HFFc6 (cell line): ENCODE measurements around the gene CACNA1D. TPM values are rescaled to one million over a fixed set of nuclear protein-coding genes. Genes with fewer than 3 reads are reported as not detected.
"Not testable (repeated sequence)": the region's sequence is repeated elsewhere in the genome, so short reads cannot be mapped to it uniquely, and the experiment has no call there.

Experiments
- DNase-seq: peaks from one replicate; pipeline ENCODE4 v3.0.0-alpha.2; 2018
- H3K27ac Mint-ChIP-seq: 2 replicates; pipeline ENCODE4 v1.8.0; 2020; ENCODE audit warnings: mild to moderate bottlenecking, mixed read lengths
- H3K27me3 Mint-ChIP-seq: 2 replicates; pipeline ENCODE4 v1.8.0; 2021; ENCODE audit warnings: mild to moderate bottlenecking, moderate library complexity, mixed read lengths; ENCODE audit not compliant: insufficient read depth
- H3K36me3 Mint-ChIP-seq: 2 replicates; pipeline ENCODE4 v1.8.0; 2021; ENCODE audit warnings: low read depth, mixed read lengths
- H3K4me1 Mint-ChIP-seq: 2 replicates; pipeline ENCODE4 v1.8.0; 2020; ENCODE audit warnings: low read depth, mixed read lengths
- H3K4me3 Mint-ChIP-seq: 2 replicates; pipeline ENCODE4 v1.8.0; 2020; ENCODE audit warnings: mild to moderate bottlenecking, moderate library complexity, mixed read lengths
- H3K9me3 Mint-ChIP-seq: 2 replicates; pipeline ENCODE4 v1.8.0; 2020; ENCODE audit warnings: mild to moderate bottlenecking, mixed read lengths
- total RNA-seq, 6 experiments: library from RNA; stranded (reverse); fragmentation: NEBNext Ultra II Directional; extraction: Animal tissue kit (Norgen Biotek cat#: 25700); gene quantifications; 2 replicates in 1 of 6; 3 replicates in 5 of 6; pipeline ENCODE4 v1.2.3, GENCODE V29; 2021
- TF ChIP-seq, protein P1 (sequence below): fragments of 200-600 bp; sonication (generic); IDR thresholded peaks from 2 replicates; pipeline ENCODE4 v1.5.0; 2021; ENCODE audit warnings: antibody characterized with exemption, mild to moderate bottlenecking

Gene CACNA1D
- total RNA-seq, 6 experiments from 2014 or later = 0.09 TPM; not detected in 5

DNA sequence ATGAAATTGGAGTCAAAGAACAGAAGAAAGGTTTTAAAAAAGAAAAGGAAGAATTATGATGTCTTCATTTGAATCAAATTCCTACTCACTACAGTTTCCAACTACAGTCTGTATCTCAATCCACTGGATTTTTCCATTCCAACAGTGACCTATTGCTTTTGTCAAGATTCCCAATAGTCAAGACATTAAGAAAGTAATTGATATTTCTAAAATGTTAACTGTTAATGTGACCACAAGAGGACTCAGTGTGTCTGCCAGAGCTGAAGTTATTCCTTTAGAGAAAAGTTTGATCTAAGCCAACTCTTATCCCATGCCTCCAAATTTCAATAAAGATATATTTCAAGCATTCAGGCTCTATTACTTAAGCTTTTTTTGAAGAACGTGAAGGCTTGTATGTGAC lies 163.2 kb downstream of the CACNA1D start:
- Mint-ChIP-seq H3K4me1 (no peaks in the 10 kb centered on the region), H3K36me3 (no peaks in the 10 kb centered on the region), H3K4me3 (no peak overlapping the region), H3K27ac (no peak overlapping the region), H3K27me3 (peaks cover 3% of the 10 kb centered on the region; the same call in 1 of the 2 replicates), H3K9me3 (peaks cover 28% of the 10 kb centered on the region)
- TF ChIP-seq, protein P1, sequence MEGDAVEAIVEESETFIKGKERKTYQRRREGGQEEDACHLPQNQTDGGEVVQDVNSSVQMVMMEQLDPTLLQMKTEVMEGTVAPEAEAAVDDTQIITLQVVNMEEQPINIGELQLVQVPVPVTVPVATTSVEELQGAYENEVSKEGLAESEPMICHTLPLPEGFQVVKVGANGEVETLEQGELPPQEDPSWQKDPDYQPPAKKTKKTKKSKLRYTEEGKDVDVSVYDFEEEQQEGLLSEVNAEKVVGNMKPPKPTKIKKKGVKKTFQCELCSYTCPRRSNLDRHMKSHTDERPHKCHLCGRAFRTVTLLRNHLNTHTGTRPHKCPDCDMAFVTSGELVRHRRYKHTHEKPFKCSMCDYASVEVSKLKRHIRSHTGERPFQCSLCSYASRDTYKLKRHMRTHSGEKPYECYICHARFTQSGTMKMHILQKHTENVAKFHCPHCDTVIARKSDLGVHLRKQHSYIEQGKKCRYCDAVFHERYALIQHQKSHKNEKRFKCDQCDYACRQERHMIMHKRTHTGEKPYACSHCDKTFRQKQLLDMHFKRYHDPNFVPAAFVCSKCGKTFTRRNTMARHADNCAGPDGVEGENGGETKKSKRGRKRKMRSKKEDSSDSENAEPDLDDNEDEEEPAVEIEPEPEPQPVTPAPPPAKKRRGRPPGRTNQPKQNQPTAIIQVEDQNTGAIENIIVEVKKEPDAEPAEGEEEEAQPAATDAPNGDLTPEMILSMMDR = no peak
- no peak for DNase-seq

DNA sequence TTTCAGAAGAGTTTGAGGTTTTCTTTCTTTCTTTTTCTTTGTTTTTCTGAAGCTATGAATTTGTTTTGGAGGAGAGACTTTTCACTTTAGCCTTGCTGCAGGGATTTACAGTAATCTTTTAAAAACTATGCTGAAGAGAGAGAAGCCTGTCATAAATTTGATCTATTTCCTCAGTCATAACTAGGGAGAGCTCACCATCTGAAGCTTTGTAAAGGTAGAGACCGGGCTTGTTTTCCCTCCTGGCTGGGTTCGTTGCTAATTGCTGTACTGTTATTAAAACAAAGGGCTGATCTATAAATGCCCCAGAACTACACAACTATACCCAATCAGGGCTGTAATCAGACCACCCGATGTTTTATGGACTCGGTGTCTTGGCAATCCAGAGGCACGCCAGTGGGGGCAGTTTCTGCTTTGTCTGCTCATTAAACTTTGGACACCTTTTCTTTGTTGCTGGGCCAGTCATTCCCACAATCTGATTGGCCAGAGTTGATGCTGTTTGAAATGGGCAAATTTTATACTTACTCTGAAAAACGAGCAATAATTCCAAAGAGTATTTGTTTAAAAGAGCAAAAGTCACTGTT lies 164.3 kb downstream of the CACNA1D start:
- no peak for DNase-seq
- TF ChIP-seq, protein P1 = no peak
- Mint-ChIP-seq H3K27me3 (peaks cover 4% of the 10 kb centered on the region; the same call in 1 of the 2 replicates), H3K4me3 (no peak overlapping the region), H3K9me3 (peaks cover 34% of the 10 kb centered on the region), H3K27ac (no peak overlapping the region), H3K4me1 (no peaks in the 10 kb centered on the region), H3K36me3 (no peaks in the 10 kb centered on the region)

DNA sequence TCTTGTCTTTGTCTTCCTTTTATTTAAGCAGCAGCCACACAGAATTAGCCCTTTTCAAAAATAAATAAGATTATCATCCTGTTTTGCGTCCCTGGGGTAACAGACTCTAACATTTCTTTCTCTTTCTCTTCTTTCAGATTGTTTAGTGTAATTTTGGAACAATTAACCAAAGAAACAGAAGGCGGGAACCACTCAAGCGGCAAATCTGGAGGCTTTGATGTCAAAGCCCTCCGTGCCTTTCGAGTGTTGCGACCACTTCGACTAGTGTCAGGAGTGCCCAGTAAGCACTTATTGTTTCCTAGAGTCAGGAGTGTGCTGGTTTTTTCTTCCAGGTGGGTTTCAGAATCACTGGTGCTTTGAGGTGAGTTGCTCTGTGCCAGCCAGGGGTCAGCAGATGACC lies 165.6 kb downstream of the CACNA1D start:
- Mint-ChIP-seq H3K36me3 (no peaks in the 10 kb centered on the region), H3K27me3 (peaks cover 5% of the 10 kb centered on the region), H3K27ac (no peak overlapping the region), H3K4me1 (no peaks in the 10 kb centered on the region), H3K4me3 (no peak overlapping the region), H3K9me3 (peaks cover 34% of the 10 kb centered on the region)
- TF ChIP-seq, protein P1 = no peak
- DNase-seq = no peak

DNA sequence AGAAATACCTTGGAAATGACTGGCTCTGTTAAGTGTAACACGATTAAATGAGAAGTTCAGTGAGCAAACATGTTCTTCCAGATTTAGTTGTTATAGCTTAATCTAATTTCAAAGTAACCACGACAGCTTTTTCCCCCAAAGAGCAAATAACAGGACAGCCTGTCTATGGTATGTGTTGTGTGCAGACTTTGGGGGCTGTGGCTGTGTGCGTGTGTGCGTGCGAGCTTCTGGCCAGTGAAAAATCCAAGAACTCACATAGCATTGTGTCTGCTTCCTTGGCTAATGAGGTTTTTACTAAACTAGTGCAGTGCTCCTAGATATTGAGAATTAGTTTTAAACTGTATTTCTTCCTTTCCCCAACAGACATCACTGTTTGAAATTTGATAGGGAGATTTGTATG lies 167.1 kb downstream of the CACNA1D start:
- H3K4me1 Mint-ChIP-seq = no peaks in the 10 kb centered on the region
- H3K4me3 Mint-ChIP-seq = no peak overlapping the region
- DNase-seq = no peak
- H3K9me3 Mint-ChIP-seq = peaks cover 34% of the 10 kb centered on the region
- H3K36me3 Mint-ChIP-seq = no peaks in the 10 kb centered on the region
- TF ChIP-seq, protein P1 = no peak
- no peak overlapping the region for H3K27ac Mint-ChIP-seq
- peaks cover 6% of the 10 kb centered on the region for H3K27me3 Mint-ChIP-seq

DNA sequence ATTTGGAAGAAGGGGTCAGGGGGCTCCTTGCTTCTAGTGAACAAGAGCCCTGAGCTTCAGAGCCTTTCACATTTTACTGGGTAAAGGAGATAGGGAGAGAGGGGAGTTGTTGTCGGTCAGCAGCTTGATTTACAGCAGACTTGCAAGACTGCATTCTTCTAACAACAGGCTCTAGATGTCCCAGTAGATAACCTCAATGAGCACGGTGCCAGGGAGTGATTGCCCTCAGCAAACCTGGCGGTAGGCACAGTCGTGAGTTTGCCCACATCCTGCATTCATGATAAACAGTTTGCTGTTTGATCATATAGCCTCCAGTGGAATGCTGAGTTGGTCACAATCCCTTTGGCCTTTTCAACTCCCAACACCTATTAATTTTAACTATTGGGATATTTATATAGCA lies 170.4 kb downstream of the CACNA1D start:
- Mint-ChIP-seq H3K9me3 (peaks cover 31% of the 10 kb centered on the region), H3K27me3 (peaks cover 11% of the 10 kb centered on the region)
- H3K4me1 Mint-ChIP-seq, DNase-seq, H3K36me3 Mint-ChIP-seq, H3K4me3 Mint-ChIP-seq, H3K27ac Mint-ChIP-seq: not testable (repeated sequence)

DNA sequence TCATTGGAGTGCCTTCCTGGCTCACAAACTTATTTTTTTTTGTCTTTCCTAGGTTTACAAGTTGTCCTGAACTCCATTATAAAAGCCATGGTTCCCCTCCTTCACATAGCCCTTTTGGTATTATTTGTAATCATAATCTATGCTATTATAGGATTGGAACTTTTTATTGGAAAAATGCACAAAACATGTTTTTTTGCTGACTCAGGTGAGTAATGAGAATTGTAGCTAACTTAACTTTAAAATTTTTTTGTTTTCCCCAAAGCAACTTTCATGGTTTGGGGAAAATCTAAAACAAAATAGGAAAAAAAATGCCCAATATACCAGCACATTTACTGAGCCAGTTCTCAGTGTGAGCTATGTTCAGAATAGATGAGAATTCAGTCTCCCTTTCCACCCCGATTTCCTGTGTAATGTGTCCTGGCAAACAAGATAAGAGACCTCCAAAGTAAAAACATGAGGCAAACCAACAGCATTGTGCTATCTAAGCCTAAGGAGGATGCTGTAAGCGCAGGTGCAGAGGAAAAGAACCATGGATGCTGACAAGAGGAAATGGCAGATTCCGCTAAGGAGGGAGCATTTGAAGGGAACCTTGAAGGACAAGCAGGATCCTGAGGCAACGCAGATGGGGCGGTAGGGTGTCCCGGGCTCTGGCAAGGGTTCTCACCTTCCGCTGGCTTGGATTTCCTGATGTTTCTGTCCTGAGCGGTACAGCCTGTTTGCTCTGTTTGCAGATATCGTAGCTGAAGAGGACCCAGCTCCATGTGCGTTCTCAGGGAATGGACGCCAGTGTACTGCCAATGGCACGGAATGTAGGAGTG lies 171.4 kb downstream of the CACNA1D start:
- Mint-ChIP-seq H3K27ac (no peak overlapping the region), H3K36me3 (no peaks in the 10 kb centered on the region), H3K27me3 (peaks cover 8% of the 10 kb centered on the region), H3K4me1 (no peaks in the 10 kb centered on the region), H3K9me3 (peaks cover 21% of the 10 kb centered on the region), H3K4me3 (no peak overlapping the region)
- no peak for DNase-seq
- TF ChIP-seq, protein P1 = no peak
